AG09319 (cell line): ENCODE measurements around the gene PDZD2.

Source experiments
- DNase-seq: peaks from one replicate; pipeline ENCODE4 v3.0.0-alpha.2; 2010; ENCODE audit warnings: low read depth; ENCODE audit errors: extremely low read depth
- CTCF ChIP-seq: IDR thresholded peaks from 2 replicates; pipeline ENCODE4 v1.5.1; 2011; ENCODE audit warnings: low read depth, mild to moderate bottlenecking, inconsistent platforms, low read length, moderate library complexity

Gene PDZD2

GRCh38 chr5:31623249-31623648, 15.7 kb upstream of the PDZD2 start:
- TF ChIP-seq CTCF, result no peak
- no peak for DNase-seq

GRCh38 chr5:31625394-31625793, 13.5 kb upstream of the PDZD2 start:
- DNase-seq, result no peak
- no peak for TF ChIP-seq CTCF

GRCh38 chr5:31626156-31626555, 12.8 kb upstream of the PDZD2 start:
- DNase-seq, result no peak
- TF ChIP-seq CTCF, result no peak

GRCh38 chr5:31626604-31627234, 12.2 kb upstream of the PDZD2 start:
- DNase-seq, result no peak
- no peak for TF ChIP-seq CTCF

GRCh38 chr5:31630931-31631330, 8.0 kb upstream of the PDZD2 start:
- TF ChIP-seq CTCF, result no peak
- DNase-seq, result no peak

GRCh38 chr5:31632460-31632859, 6.5 kb upstream of the PDZD2 start:
- DNase-seq, result no peak
- no peak for TF ChIP-seq CTCF

- DNase-seq, result no peak
- no peak for TF ChIP-seq CTCF
Measured at GRCh38 chr5:31635446-31635845, 3.5 kb upstream of the PDZD2 start.
